HUES6 (cell line): ENCODE measurements around the gene ENPP1.

ENCODE experiments used
- H3K27ac ChIP-seq: 2 replicates; pipeline ENCODE4 v1.7.0; 2013; ENCODE audit warnings: low read depth, mild to moderate bottlenecking, low read length, inconsistent platforms
- H3K27me3 ChIP-seq: 2 replicates; pipeline ENCODE4 v1.6.1; 2013; ENCODE audit warnings: low read length; ENCODE audit not compliant: control insufficient read depth, insufficient read depth
- H3K36me3 ChIP-seq: 2 replicates; pipeline ENCODE4 v1.6.1; 2013; ENCODE audit warnings: low read length; ENCODE audit not compliant: control insufficient read depth, insufficient read depth
- H3K4me1 ChIP-seq: 2 replicates; pipeline ENCODE4 v1.6.1; 2013; ENCODE audit warnings: low read length; ENCODE audit not compliant: control insufficient read depth, insufficient read depth
- H3K4me3 ChIP-seq: 2 replicates; pipeline ENCODE4 v1.5.1; 2013; ENCODE audit warnings: low read depth, low read length
- H3K9ac ChIP-seq: one replicate; pipeline ENCODE4 v1.6.1; 2013; ENCODE audit warnings: mild to moderate bottlenecking, low read length
- H3K9me3 ChIP-seq: 2 replicates; pipeline ENCODE4 v1.6.1; 2013; ENCODE audit warnings: low read depth, low read length; ENCODE audit not compliant: control insufficient read depth, insufficient read depth

ENPP1 gene

DNA sequence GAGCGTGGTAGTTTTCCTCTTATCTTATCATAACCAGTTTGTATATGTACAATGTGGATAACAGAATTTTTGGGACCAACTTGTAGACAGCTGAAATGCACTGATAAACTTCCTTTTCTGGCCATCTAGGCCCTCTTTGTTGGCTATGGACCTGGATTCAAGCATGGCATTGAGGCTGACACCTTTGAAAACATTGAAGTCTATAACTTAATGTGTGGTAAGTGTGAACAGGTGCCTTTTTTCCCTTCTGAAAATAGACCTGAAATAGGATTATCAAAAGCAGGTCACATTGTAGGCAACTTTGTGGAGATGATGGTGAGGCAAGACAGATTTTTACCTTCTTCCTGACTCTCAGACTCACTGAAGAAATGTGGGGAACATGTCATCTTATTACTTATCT is 67.8 kb downstream of the ENPP1 start:
- Histone ChIP-seq H3K27me3 (no peaks in the 10 kb centered on the region), H3K27ac (no peak overlapping the region), H3K9ac (no peak overlapping the region), H3K4me3 (no peak overlapping the region), H3K9me3 (no peaks in the 10 kb centered on the region), H3K36me3 (peaks cover 69% of the 10 kb centered on the region), H3K4me1 (no peaks in the 10 kb centered on the region)

DNA sequence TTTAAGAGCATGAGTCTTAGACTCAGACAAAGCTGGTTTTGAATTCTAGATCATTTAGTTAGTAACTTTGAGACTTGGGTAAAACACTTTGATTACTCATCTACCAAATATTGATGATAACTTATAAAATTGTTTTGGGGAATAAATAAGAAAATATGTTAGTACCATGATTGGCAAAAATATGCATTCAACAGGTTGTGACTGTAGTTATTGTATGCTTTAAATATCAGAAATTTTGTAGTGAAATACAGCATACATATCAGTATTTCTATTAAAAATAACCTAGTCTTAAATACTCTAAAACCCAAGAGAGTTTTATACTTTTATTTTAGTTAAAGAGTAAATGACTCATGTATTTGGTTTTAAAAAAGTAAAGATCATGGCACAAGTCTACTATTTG is 68.7 kb downstream of the ENPP1 start:
- peaks cover 75% of the 10 kb centered on the region for H3K36me3 ChIP-seq
- H3K4me1 ChIP-seq = no peaks in the 10 kb centered on the region
- H3K27ac ChIP-seq = no peak overlapping the region
- no peak overlapping the region for H3K4me3 ChIP-seq
- no peaks in the 10 kb centered on the region for H3K27me3 ChIP-seq
- H3K9me3 ChIP-seq = no peaks in the 10 kb centered on the region
- no peak overlapping the region for H3K9ac ChIP-seq

DNA sequence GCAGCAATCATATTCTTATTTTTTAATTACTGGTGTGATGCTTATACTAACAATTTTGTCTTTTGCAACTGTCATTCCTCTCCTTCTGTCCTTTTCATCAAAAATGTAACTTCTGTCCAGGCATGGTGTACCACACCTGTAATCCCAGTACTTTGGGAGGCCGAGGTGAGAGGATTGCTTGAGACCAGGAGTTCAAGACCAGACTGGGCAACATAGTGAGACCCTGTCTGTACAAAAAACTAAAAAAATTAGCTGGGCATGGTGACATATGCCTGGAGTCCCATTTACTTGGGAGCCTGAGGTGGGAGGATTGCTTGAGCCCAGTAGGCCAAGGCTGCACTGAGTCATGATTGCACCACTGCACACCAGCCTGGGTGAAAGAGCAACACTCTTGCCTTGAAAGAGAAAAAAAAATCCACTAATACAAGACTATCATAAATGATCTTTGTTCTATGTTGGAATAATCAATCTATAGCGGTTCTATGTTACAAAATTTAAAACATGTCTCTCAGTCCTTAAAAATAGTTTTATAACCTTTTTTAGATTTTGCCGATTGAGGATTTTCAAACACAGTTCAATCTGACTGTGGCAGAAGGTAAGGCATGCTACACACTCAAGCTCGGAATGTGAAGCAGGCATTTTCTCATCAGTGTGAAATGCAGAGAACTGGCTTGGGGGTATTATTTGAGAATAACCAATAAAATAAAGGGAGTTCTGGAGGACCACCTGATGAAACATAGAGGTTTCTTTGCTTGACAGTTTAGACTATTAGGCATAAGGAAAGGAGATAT is 70.4 kb downstream of the ENPP1 start:
- no peak overlapping the region for H3K9ac ChIP-seq
- H3K4me3 ChIP-seq = no peak overlapping the region

DNA sequence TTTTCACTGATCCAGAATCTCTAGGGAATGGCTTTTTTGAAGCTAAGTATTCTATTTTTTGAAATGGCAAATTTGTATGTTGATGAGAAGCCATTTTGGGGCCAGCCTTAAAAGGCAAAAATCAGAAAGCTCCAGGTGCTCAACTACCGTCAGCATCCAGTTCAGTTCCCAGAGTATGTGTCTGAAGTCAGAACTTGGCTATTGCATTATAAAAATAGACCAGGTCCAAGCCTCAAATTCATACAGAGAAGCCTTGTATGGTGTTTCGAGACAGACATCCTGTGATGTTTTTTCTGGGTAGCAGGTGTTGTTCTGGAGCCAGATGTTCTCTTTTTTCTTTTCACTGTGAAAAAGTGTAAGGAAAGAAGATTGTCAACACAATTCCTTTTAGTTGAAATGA is 75.2 kb downstream of the ENPP1 start:
- Histone ChIP-seq H3K27ac (no peak overlapping the region), H3K4me1 (no peaks in the 10 kb centered on the region), H3K36me3 (peaks cover 70% of the 10 kb centered on the region), H3K9ac (no peak overlapping the region), H3K27me3 (no peaks in the 10 kb centered on the region), H3K4me3 (no peak overlapping the region), H3K9me3 (no peaks in the 10 kb centered on the region)

More for the DNA sequence above, 70.4 kb downstream of the ENPP1 start:
- H3K9me3 ChIP-seq = no peaks in the 10 kb centered on the region
- H3K4me1 ChIP-seq = no peaks in the 10 kb centered on the region
- no peaks in the 10 kb centered on the region for H3K27me3 ChIP-seq
- H3K27ac ChIP-seq = no peak overlapping the region
- peaks cover 72% of the 10 kb centered on the region for H3K36me3 ChIP-seq

DNA sequence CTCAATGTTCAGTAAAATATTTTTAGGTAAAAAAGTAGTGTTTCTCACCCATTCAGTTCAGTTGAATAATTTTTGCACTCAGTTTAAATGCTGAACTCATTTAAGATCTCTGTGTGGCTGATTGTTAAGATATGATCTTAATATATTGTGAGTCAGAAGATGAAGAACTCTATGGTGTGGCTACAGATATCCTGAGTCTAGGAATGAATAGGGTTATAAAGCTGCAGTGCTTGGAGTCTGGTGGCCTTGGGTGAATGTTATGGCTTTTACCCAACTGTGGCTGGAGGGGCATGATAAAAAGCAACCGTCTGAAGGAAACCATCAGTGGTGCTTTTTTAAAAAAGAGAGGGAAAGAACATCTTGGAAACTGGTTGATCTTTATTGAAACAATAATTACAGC is 77.4 kb downstream of the ENPP1 start:
- no peaks in the 10 kb centered on the region for H3K9me3 ChIP-seq
- no peaks in the 10 kb centered on the region for H3K4me1 ChIP-seq
- H3K27me3 ChIP-seq = no peaks in the 10 kb centered on the region
- no peak overlapping the region for H3K9ac ChIP-seq
- peaks cover 70% of the 10 kb centered on the region for H3K36me3 ChIP-seq
- H3K27ac ChIP-seq = 0 out of 2 replicates have a peak overlapping the region, but pooled peaks have one; percentile 57
- no peak overlapping the region for H3K4me3 ChIP-seq

DNA sequence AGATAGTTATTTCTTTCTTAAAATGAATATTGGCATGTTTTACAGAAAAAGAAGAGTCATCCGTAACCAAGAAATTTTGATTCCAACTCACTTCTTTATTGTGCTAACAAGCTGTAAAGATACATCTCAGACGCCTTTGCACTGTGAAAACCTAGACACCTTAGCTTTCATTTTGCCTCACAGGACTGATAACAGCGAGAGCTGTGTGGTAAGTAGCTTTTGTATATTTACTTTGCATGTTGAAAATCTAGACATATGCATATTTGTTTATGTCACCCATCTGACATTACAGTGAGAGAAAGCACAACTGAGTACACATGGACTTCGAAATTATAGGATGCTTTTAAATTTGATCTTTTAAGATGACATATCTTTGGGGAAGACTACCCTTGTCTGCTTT is 78.7 kb downstream of the ENPP1 start:
- H3K9me3 ChIP-seq = no peaks in the 10 kb centered on the region
- no peak overlapping the region for H3K27ac ChIP-seq
- no peaks in the 10 kb centered on the region for H3K27me3 ChIP-seq
- no peaks in the 10 kb centered on the region for H3K4me1 ChIP-seq
- H3K36me3 ChIP-seq = peaks cover 73% of the 10 kb centered on the region
- no peak overlapping the region for H3K9ac ChIP-seq
- no peak overlapping the region for H3K4me3 ChIP-seq

DNA sequence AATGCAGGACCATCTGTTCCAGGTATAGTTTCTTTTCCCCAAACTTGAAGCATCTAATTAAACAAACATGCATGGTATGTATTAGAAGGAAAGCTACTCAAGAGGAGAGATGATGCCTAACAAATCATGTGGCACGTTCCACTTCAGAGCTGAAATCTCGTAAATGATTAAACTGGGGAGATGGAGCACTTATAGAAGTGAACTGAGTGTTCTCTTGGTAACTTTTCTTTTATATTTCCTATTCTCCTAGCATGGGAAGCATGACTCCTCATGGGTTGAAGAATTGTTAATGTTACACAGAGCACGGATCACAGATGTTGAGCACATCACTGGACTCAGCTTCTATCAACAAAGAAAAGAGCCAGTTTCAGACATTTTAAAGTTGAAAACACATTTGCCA is 82.3 kb downstream of the ENPP1 start:
- Histone ChIP-seq H3K9me3 (no peaks in the 10 kb centered on the region; the same call in 1 of the 2 replicates), H3K36me3 (peaks cover 63% of the 10 kb centered on the region), H3K27ac (no peak overlapping the region), H3K4me1 (peaks cover 10% of the 10 kb centered on the region), H3K27me3 (no peaks in the 10 kb centered on the region), H3K4me3 (no peak overlapping the region), H3K9ac (no peak overlapping the region)

DNA sequence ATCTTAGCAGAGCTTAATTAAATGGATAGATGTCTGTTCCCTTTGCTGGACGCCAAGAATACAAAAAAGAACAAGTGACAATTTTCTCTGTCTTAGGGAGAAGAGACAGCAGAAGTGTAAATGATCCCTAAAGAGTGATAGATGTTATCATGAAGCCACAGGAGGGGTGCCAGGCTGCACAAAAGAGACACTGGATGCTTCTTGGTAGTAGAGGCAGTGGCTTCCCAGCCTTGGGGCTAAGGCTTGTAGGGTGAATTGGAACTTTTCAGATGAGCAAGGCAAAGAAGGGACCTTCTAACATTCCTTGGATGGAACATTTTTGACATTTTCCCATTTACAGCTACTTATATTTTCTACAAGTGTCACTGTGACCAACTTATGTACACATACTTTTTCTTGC is 85.4 kb downstream of the ENPP1 start:
- H3K4me1 ChIP-seq = peaks cover 10% of the 10 kb centered on the region
- H3K4me3 ChIP-seq = no peak overlapping the region
- no peaks in the 10 kb centered on the region for H3K27me3 ChIP-seq
- H3K9ac ChIP-seq = no peak overlapping the region
- H3K9me3 ChIP-seq = peaks cover 19% of the 10 kb centered on the region
- H3K36me3 ChIP-seq = peaks cover 42% of the 10 kb centered on the region
- no peak overlapping the region for H3K27ac ChIP-seq

DNA sequence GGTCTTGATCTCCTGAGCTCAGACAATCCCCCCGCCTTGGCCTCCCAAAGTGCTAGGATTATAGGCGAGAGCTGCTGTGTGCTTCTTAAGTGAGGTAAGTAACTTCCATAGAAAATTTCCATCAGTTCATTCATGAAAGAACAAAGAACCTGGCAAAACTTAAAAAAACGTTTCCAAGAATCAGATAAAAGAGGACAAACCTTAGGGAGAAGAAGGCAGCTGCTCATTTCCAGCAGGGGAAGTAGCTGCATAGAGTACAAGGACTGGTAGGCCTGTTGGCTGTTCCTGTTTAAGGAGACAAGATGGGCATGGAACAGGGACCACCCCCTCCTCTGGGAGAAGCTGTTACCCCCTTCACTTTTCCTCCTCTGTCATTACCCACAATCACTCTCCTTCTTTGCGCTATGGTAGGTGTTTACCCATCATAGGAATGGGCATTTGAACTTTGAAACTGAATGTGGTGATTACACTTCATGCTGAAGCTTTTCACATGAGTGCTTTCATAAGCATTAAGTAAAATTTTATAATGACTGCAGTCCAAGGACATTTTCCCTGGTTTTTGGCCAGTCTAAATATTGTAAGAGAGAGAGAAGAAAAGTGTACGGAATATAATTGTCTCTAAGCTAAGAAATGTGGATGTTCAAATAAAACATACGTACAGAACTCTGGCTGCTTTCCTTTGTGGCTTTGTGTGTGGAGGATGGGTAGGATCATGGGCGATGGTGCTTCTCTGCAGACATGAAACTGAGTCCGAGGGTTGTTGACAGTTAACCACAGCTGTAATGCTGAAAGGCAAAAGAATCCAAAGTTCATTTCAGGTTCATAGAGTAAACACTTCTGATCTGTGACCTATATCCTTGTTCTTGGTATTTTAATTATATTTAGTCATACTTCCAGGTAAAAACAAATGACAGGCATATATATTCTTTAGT is 86.9 kb downstream of the ENPP1 start:
- H3K9me3 ChIP-seq = peaks cover 33% of the 10 kb centered on the region
- no peak overlapping the region for H3K4me3 ChIP-seq
- peaks cover 10% of the 10 kb centered on the region for H3K4me1 ChIP-seq
- H3K36me3 ChIP-seq = peaks cover 27% of the 10 kb centered on the region
- no peaks in the 10 kb centered on the region for H3K27me3 ChIP-seq
- no peak overlapping the region for H3K9ac ChIP-seq
- no peak overlapping the region for H3K27ac ChIP-seq

DNA sequence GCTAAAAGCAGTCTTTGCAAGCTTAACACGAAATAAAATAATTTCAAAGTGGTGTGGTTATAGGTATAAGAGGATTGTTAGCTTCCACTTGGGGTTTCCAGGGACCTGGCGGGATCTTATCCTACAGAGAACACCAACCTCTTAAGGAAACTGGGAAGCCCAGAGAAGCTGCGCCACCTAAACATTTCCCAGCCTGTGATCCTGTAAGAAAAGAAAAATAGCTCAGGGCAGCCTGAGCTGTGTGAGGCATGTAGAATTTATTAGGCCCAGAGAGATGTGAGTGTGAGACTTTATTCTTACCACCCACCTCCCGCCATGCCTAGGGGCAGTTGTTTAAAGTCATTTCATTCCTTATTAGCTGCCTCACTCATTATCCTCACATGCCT is 89.2 kb downstream of the ENPP1 start:
- Histone ChIP-seq H3K27ac (no peak overlapping the region), H3K4me1 (peaks cover 19% of the 10 kb centered on the region), H3K27me3 (no peaks in the 10 kb centered on the region), H3K9me3 (peaks cover 34% of the 10 kb centered on the region), H3K36me3 (peaks cover 10% of the 10 kb centered on the region), H3K9ac (no peak overlapping the region), H3K4me3 (no peak overlapping the region)

DNA sequence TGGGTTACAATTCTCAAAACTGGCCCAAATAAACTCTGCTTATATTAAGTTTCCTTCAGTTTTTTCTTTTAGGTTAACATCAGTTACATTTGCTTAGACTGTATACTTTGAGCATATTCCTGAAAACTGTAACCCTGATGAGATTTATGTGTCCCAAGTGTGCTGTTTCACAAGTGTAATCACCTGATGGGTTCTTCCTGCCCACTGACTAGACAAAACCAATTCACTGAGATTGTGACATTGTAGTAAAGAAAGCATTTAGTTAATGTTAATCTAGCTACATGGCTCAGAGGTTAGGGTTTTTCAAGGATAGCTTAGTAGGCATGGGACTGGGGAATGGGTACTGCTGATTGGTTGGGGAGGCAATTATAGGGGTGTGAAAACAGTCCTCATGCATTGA is 89.8 kb downstream of the ENPP1 start:
- peaks cover 5% of the 10 kb centered on the region for H3K36me3 ChIP-seq
- H3K4me3 ChIP-seq = no peak overlapping the region
- H3K9ac ChIP-seq = no peak overlapping the region
- H3K9me3 ChIP-seq = peaks cover 34% of the 10 kb centered on the region
- peaks cover 4% of the 10 kb centered on the region; the same call in 1 of the 2 replicates for H3K27me3 ChIP-seq
- no peak overlapping the region for H3K27ac ChIP-seq
- H3K4me1 ChIP-seq = peaks cover 13% of the 10 kb centered on the region
